HepG2 (cell line): Measurements from ENCODE around the gene PLEKHA5. TPM values are rescaled to one million over a fixed set of nuclear protein-coding genes. Genes with fewer than 3 reads are reported as not detected.

Source experiments
- ATAC-seq: fragments of 200-7000 bp; cut with Tn5 transposase; 3 replicates; pipeline ENCODE4 v1.9.1; 2020; ENCODE audit warnings: mild to moderate bottlenecking, moderate library complexity
- BruUV-seq: library from RNA; stranded (reverse); fragments of 400-500 nt; replicated peaks from 2 replicates; lab custom pipeline; 2021; lab: Mats Ljungman, UMichigan
- CTCF ChIA-PET: fragments of 300-600 bp; formaldehyde crosslinking; extraction: SDS; loops from one replicate; lab custom pipeline; 2021; ENCODE audit warnings: low total read pairs, inconsistent platforms, low intra/inter-chr PET ratio; lab: Yijun Ruan, JAX
- POLR2A ChIA-PET: fragments of 350-600 bp; sonication (Branson Sonifier 250); formaldehyde crosslinking; loops from one replicate; lab custom pipeline; 2020; ENCODE audit warnings: antibody characterized with exemption, inconsistent platforms; lab: Yijun Ruan, JAX
- DNase-seq: peaks from one replicate; pipeline ENCODE4 v3.0.0-alpha.2; 2015; ENCODE audit warnings: low spot score
- FAIRE-seq: peaks from 3 replicates; lab custom pipeline; 2011; peaks lifted over from hg19 to GRCh38; lab: Jason Lieb, UNC
- H2AFZ ChIP-seq: one replicate; pipeline ENCODE4 v1.6.1; 2011; ENCODE audit warnings: low read length, inconsistent platforms
- H3K27ac ChIP-seq: fragments of 300-600 bp; 3 replicates; pipeline ENCODE4 v1.8.0; 2011; ENCODE audit warnings: mixed run types, mild to moderate bottlenecking, mixed read lengths, low read length, inconsistent platforms; ENCODE audit not compliant: insufficient read depth; ENCODE audit errors: extremely low read length
- H3K27me3 ChIP-seq, 2 experiments: fragments of 200-600 bp in 1 of 2; 2 replicates in 1 of 2; 3 replicates in 1 of 2; pipeline versions ENCODE4 v1.6.0 to v1.8.0; 2011; ENCODE audit warnings: low read length in 2 of 2, mild to moderate bottlenecking in 2 of 2, moderate library complexity in 2 of 2, inconsistent platforms in 1 of 2; ENCODE audit not compliant: insufficient read depth in 2 of 2, control insufficient read depth in 1 of 2
- H3K36me3 ChIP-seq, 2 experiments: fragments of 200-600 bp in 1 of 2; replicated peaks in 1 of 2; 2 replicates in 1 of 2; 3 replicates in 1 of 2; pipeline versions ENCODE4 v1.5.1 to v1.8.0; 2011; ENCODE audit warnings: low read length in 2 of 2, inconsistent platforms in 1 of 2; ENCODE audit not compliant: insufficient read depth in 2 of 2, control insufficient read depth in 1 of 2
- H3K4me1 ChIP-seq: 2 replicates; pipeline ENCODE4 v1.5.1; 2012; ENCODE audit warnings: low read length, inconsistent platforms; ENCODE audit not compliant: insufficient read depth
- H3K4me2 ChIP-seq: 2 replicates; pipeline ENCODE4 v1.6.0; 2011; ENCODE audit warnings: low read depth, low read length, inconsistent platforms
- H3K4me3 ChIP-seq, 3 experiments: fragments of 200-600 bp in 1 of 3; sonication (generic), shearing (Covaris generic) in 1 of 3; replicated peaks in 1 of 3; 2 replicates each; pipeline ENCODE4 v1.5.1; 2011 to 2016; ENCODE audit warnings: low read length in 3 of 3, inconsistent platforms in 2 of 3, low read depth in 2 of 3, mild to moderate bottlenecking in 2 of 3, control low read depth in 1 of 3, mixed read lengths in 1 of 3; ENCODE audit not compliant: insufficient read depth in 1 of 3
- H3K79me2 ChIP-seq: one replicate; pipeline ENCODE4 v1.6.1; 2011; ENCODE audit warnings: low read length, inconsistent platforms; ENCODE audit not compliant: insufficient read depth
- H3K9ac ChIP-seq: 2 replicates; pipeline ENCODE4 v1.6.0; 2011; ENCODE audit warnings: mild to moderate bottlenecking, low read depth, low read length, inconsistent platforms; ENCODE audit not compliant: insufficient read depth
- H3K9me3 ChIP-seq: 2 replicates; pipeline ENCODE4 v1.5.1; 2012; ENCODE audit warnings: mild to moderate bottlenecking, low read length
- H4K20me1 ChIP-seq: 2 replicates; pipeline ENCODE4 v1.6.0; 2011; ENCODE audit warnings: inconsistent platforms, mild to moderate bottlenecking, low read length, moderate library complexity; ENCODE audit not compliant: insufficient read depth
- BRF2 ChIP-seq: sonication (generic); formaldehyde crosslinking; IDR thresholded peaks from 2 replicates; pipeline ENCODE4 v1.8.1; 2022; ENCODE audit warnings: mild to moderate bottlenecking, missing genetic modification reagents
- KDM5A ChIP-seq: fragments of 200-600 bp; sonication (generic); IDR thresholded peaks from 2 replicates; pipeline ENCODE4 v1.7.0; 2018; ENCODE audit warnings: antibody characterized with exemption, mild to moderate bottlenecking, low read length, borderline replicate concordance
- PTBP1 ChIP-seq: fragments of 200-400 bp; formaldehyde crosslinking; IDR thresholded peaks from 2 replicates; pipeline ENCODE4 v1.6.1; 2018; ENCODE audit warnings: low read length, low read depth; ENCODE audit not compliant: poor library complexity, severe bottlenecking
- USF2 ChIP-seq, 2 experiments: sonication (generic) in 1 of 2; formaldehyde crosslinking in 1 of 2; IDR thresholded peaks; 2 replicates each; pipeline versions ENCODE4 v1.5.1 to v1.6.1; 2011 to 2020; ENCODE audit warnings: borderline replicate concordance in 1 of 2, low read depth in 1 of 2, low read length in 1 of 2, mild to moderate bottlenecking in 1 of 2, missing genetic modification reagents in 1 of 2, moderate library complexity in 1 of 2
- ZNF281 ChIP-seq: sonication (generic); formaldehyde crosslinking; IDR thresholded peaks from 2 replicates; pipeline ENCODE4 v1.4.0; 2020; ENCODE audit warnings: missing genetic modification reagents, borderline replicate concordance
- ZNF362 ChIP-seq: sonication (generic); formaldehyde crosslinking; IDR thresholded peaks from 2 replicates; pipeline ENCODE4 v1.4.0; 2020; ENCODE audit warnings: missing genetic modification reagents, mild to moderate bottlenecking, borderline replicate concordance
- WGBS: methylation state at CpG from one replicate; pipeline ENCODE4 v1.1.6; 2017; ENCODE audit warnings: low lambda C conversion rate; 5-methylcytosine and 5-hydroxymethylcytosine counted together
- in situ Hi-C: cut with HindIII; loops from 2 replicates; pipeline ENCODE4 v1.10.0; 2017; ENCODE audit warnings: low pct_unique_long_range_greater_than_20kb; ENCODE audit not compliant: extremely low pct_ligation_motif_present
- intact Hi-C: fragments of 100-400 bp; cut with micrococcal nuclease; formaldehyde crosslinking; loops from one replicate; pipeline ENCODE4 v1.10.0; 2022; ENCODE audit not compliant: unreplicated experiment
- polyA plus RNA-seq, 8 experiments: library from polyadenylated mRNA; depleted of rRNA in 3 of 8; stranded (reverse) in 7 of 8; unstranded in 1 of 8; fragments of >200 nt; fragmentation: Illumina TruSeq in 4 of 8; extraction: Trizol in 4 of 8; gene quantifications; 2 replicates each; pipeline versions ENCODE4 v1.2.1 to v1.2.3, GENCODE V29; 2011 to 2016; ENCODE audit warnings: low read depth in 4 of 8, missing spikeins in 1 of 8, mixed read lengths in 1 of 8; ENCODE audit not compliant: insufficient read depth in 1 of 8
- total RNA-seq, 5 experiments: library from RNA; depleted of rRNA; stranded (reverse); fragments of >200 nt; fragmentation: Illumina TruSeq; extraction: Trizol; gene quantifications; 2 replicates each; pipeline ENCODE4 v1.2.3, GENCODE V29; 2016; ENCODE audit warnings: low read depth in 1 of 5
- TF ChIP-seq, protein P1 (sequence below), 2 experiments: IDR thresholded peaks; 2 replicates each; pipeline ENCODE4 v1.6.1; 2011 to 2012; ENCODE audit warnings: low read length in 2 of 2, borderline replicate concordance in 1 of 2, low read depth in 1 of 2, mild to moderate bottlenecking in 1 of 2, moderate library complexity in 1 of 2

Gene PLEKHA5
- total and polyA plus RNA-seq, 2 of the 13 experiments (the other 11 are each of a cell fraction or from before 2014, with no cell fraction given) = 4.2 to 15.4 TPM

DNA sequence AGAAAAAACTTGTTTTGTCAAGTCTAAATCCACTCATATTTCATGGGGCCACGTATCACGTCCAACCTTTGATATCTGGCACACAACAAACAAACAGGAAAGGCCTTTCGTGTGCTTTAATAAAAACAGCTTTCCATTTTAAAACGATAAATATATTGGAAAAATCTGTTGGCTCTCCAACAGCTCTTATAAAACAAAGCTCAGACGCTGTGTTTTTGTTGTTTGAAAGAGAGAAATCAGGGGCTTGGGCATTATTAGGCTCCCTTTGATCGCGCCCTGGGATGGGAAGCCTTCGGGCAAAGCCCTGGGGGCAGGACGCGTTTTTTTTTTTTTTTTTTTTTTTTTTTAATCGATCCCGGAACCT, 429 bp upstream of the PLEKHA5 start:
- peak overlapping the region; percentile 78 for H3K4me2 ChIP-seq
- H3K79me2 ChIP-seq = peaks cover 21% of the 10 kb centered on the region
- intact Hi-C loops = loop anchor here (2.0 to 10.0 kb wide), 2 partner anchors 108 to 204 kb away; no protein-coding TSS in a partner anchor
- no peaks in the 10 kb centered on the region for H3K27me3 ChIP-seq
- H3K27ac ChIP-seq = no peak overlapping the region
- H2AFZ ChIP-seq = peak overlapping the region; percentile 90
- WGBS = under 1% methylated on average over 12 of the region's 12 CpGs
- peak overlapping the region; percentile 43 to 76 (median 59) for H3K4me3 ChIP-seq
- POLR2A ChIA-PET = interaction anchor here (0.8 kb wide), 1 partner anchor 223 kb away, joined by 3 read pairs; no protein-coding TSS in a partner anchor
- H3K9me3 ChIP-seq = peaks cover 7% of the 10 kb centered on the region; the same call in 1 of the 2 replicates
- FAIRE-seq (no peak), DNase-seq (no peak), ATAC-seq (no peak)
- no TSS peak for BruUV-seq
- no peaks in the 10 kb centered on the region for H3K36me3 ChIP-seq
- in situ Hi-C loops = no loop called here
- CTCF ChIA-PET = no interaction called here
- H3K9ac ChIP-seq = peak overlapping the region; percentile 62
- H4K20me1 ChIP-seq = no peaks in the 10 kb centered on the region
- H3K4me1 ChIP-seq = peaks cover 27% of the 10 kb centered on the region
- peak; percentile 89 for TF ChIP-seq ZNF362 (CRISPR knock-in tag)
- no peak for TF ChIP-seq USF2 (IDR thresholded peaks at IDR 0.05; ENCODE audit: low read depth, low read length)
- TF ChIP-seq USF2 (CRISPR knock-in tag; IDR thresholded peaks at IDR 0.05; ENCODE audit: borderline replicate concordance) = no peak
- TF ChIP-seq ZNF281 (CRISPR knock-in tag) = peak; percentile 20; the same call in 1 of the 2 replicates
- TF ChIP-seq BRF2 = no peak
- TF ChIP-seq, protein P1, sequence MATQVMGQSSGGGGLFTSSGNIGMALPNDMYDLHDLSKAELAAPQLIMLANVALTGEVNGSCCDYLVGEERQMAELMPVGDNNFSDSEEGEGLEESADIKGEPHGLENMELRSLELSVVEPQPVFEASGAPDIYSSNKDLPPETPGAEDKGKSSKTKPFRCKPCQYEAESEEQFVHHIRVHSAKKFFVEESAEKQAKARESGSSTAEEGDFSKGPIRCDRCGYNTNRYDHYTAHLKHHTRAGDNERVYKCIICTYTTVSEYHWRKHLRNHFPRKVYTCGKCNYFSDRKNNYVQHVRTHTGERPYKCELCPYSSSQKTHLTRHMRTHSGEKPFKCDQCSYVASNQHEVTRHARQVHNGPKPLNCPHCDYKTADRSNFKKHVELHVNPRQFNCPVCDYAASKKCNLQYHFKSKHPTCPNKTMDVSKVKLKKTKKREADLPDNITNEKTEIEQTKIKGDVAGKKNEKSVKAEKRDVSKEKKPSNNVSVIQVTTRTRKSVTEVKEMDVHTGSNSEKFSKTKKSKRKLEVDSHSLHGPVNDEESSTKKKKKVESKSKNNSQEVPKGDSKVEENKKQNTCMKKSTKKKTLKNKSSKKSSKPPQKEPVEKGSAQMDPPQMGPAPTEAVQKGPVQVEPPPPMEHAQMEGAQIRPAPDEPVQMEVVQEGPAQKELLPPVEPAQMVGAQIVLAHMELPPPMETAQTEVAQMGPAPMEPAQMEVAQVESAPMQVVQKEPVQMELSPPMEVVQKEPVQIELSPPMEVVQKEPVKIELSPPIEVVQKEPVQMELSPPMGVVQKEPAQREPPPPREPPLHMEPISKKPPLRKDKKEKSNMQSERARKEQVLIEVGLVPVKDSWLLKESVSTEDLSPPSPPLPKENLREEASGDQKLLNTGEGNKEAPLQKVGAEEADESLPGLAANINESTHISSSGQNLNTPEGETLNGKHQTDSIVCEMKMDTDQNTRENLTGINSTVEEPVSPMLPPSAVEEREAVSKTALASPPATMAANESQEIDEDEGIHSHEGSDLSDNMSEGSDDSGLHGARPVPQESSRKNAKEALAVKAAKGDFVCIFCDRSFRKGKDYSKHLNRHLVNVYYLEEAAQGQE (IDR thresholded peaks at IDR 0.05; ENCODE audit: borderline replicate concordance in 1 of 2, low read depth in 1 of 2, low read length in 2 of 2) = no peak
- TF ChIP-seq KDM5A = peak; percentile 45; the same call in 1 of the 2 replicates
- no peak for TF ChIP-seq PTBP1
